Measurements from ENCODE around the gene SEMA6A. TPM values are rescaled to one million over a fixed set of nuclear protein-coding genes. Genes with fewer than 3 reads are reported as not detected.

SEMA6A gene
- total and polyA plus RNA-seq, 2 experiments from 2014 or later = 233 to 400 TPM

DNA sequence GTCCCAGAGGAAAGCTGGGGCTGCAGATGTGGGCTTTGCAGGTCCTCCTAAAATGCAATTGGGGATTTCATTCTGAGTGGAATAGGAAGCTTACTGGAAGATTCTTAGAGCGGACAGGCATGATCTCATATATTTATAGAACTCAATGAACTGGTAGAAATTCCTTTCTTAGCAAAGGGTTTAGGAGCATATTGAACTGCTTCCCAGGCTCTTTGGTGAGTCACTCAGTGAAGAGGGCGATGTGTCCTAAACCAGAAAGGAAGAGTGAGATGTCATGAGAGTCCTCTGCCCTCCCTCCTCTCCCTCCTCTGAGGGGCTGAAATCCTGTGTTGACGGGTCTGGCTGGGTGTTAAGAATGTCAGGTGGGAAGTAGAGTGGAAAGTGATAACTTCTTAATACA, 26.3 kb upstream of the SEMA6A start:
- Histone ChIP-seq H3K4me2 (no peak overlapping the region), H3K27me3 (ENCODE audit: insufficient read depth) (no peaks in the 10 kb centered on the region), H3K4me3 (no peak overlapping the region), H4K20me1 (replicated peaks; ENCODE audit: insufficient read depth) (no peaks in the 10 kb centered on the region), H3K9me2 (ENCODE audit: insufficient read depth) (peaks cover 14% of the 10 kb centered on the region; the same call in 1 of the 2 replicates), H2AFZ (no peak overlapping the region), H3K4me1 (ENCODE audit: insufficient read depth) (peaks cover 5% of the 10 kb centered on the region), H3K36me3 (ENCODE audit: insufficient read depth) (no peaks in the 10 kb centered on the region), H3K79me2 (replicated peaks; ENCODE audit: insufficient read depth) (no peaks in the 10 kb centered on the region), H3F3A (replicated peaks; ENCODE audit: low read depth) (no peaks in the 10 kb centered on the region), H3K27ac (ENCODE audit: low read depth) (no peak overlapping the region)
- ATAC-seq = no peak
- Mint-ChIP-seq H3K9me3 (no peaks in the 10 kb centered on the region), H3K27ac (no peak overlapping the region), H3K27me3 (ENCODE audit: insufficient read depth, low read depth, poor library complexity) (no peaks in the 10 kb centered on the region), H3K36me3 (ENCODE audit: low read depth) (no peaks in the 10 kb centered on the region), H3K4me1 (peaks cover 11% of the 10 kb centered on the region), H3K4me3 (no peak overlapping the region)
- DNase-seq (ENCODE audit: low spot score) = no peak
- TF ChIP-seq, protein P1, sequence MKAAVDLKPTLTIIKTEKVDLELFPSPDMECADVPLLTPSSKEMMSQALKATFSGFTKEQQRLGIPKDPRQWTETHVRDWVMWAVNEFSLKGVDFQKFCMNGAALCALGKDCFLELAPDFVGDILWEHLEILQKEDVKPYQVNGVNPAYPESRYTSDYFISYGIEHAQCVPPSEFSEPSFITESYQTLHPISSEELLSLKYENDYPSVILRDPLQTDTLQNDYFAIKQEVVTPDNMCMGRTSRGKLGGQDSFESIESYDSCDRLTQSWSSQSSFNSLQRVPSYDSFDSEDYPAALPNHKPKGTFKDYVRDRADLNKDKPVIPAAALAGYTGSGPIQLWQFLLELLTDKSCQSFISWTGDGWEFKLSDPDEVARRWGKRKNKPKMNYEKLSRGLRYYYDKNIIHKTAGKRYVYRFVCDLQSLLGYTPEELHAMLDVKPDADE (IDR thresholded peaks at IDR 0.05) = no peak
- TF ChIP-seq, protein P2, sequence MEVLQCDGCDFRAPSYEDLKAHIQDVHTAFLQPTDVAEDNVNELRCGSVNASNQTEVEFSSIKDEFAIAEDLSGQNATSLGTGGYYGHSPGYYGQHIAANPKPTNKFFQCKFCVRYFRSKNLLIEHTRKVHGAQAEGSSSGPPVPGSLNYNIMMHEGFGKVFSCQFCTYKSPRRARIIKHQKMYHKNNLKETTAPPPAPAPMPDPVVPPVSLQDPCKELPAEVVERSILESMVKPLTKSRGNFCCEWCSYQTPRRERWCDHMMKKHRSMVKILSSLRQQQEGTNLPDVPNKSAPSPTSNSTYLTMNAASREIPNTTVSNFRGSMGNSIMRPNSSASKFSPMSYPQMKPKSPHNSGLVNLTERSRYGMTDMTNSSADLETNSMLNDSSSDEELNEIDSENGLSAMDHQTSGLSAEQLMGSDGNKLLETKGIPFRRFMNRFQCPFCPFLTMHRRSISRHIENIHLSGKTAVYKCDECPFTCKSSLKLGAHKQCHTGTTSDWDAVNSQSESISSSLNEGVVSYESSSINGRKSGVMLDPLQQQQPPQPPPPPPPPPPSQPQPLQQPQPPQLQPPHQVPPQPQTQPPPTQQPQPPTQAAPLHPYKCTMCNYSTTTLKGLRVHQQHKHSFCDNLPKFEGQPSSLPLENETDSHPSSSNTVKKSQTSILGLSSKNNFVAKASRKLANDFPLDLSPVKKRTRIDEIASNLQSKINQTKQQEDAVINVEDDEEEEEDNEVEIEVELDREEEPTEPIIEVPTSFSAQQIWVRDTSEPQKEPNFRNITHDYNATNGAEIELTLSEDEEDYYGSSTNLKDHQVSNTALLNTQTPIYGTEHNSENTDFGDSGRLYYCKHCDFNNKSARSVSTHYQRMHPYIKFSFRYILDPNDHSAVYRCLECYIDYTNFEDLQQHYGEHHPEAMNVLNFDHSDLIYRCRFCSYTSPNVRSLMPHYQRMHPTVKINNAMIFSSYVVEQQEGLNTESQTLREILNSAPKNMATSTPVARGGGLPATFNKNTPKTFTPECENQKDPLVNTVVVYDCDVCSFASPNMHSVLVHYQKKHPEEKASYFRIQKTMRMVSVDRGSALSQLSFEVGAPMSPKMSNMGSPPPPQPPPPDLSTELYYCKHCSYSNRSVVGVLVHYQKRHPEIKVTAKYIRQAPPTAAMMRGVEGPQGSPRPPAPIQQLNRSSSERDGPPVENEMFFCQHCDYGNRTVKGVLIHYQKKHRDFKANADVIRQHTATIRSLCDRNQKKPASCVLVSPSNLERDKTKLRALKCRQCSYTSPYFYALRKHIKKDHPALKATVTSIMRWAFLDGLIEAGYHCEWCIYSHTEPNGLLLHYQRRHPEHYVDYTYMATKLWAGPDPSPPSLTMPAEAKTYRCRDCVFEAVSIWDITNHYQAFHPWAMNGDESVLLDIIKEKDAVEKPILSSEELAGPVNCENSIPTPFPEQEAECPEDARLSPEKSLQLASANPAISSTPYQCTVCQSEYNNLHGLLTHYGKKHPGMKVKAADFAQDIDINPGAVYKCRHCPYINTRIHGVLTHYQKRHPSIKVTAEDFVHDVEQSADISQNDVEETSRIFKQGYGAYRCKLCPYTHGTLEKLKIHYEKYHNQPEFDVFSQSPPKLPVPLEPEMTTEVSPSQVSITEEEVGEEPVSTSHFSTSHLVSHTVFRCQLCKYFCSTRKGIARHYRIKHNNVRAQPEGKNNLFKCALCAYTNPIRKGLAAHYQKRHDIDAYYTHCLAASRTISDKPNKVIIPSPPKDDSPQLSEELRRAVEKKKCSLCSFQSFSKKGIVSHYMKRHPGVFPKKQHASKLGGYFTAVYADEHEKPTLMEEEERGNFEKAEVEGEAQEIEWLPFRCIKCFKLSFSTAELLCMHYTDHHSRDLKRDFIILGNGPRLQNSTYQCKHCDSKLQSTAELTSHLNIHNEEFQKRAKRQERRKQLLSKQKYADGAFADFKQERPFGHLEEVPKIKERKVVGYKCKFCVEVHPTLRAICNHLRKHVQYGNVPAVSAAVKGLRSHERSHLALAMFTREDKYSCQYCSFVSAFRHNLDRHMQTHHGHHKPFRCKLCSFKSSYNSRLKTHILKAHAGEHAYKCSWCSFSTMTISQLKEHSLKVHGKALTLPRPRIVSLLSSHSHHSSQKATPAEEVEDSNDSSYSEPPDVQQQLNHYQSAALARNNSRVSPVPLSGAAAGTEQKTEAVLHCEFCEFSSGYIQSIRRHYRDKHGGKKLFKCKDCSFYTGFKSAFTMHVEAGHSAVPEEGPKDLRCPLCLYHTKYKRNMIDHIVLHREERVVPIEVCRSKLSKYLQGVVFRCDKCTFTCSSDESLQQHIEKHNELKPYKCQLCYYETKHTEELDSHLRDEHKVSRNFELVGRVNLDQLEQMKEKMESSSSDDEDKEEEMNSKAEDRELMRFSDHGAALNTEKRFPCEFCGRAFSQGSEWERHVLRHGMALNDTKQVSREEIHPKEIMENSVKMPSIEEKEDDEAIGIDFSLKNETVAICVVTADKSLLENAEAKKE (CRISPR knock-in tag; IDR thresholded peaks at IDR 0.05) = no peak
- no peak for TF ChIP-seq EZH2 (IDR thresholded peaks at IDR 0.05; ENCODE audit: low read depth, unreplicated experiment)
- TF ChIP-seq ZNF114 (CRISPR knock-in tag; IDR thresholded peaks at IDR 0.05) = no peak
- TF ChIP-seq, protein P3, sequence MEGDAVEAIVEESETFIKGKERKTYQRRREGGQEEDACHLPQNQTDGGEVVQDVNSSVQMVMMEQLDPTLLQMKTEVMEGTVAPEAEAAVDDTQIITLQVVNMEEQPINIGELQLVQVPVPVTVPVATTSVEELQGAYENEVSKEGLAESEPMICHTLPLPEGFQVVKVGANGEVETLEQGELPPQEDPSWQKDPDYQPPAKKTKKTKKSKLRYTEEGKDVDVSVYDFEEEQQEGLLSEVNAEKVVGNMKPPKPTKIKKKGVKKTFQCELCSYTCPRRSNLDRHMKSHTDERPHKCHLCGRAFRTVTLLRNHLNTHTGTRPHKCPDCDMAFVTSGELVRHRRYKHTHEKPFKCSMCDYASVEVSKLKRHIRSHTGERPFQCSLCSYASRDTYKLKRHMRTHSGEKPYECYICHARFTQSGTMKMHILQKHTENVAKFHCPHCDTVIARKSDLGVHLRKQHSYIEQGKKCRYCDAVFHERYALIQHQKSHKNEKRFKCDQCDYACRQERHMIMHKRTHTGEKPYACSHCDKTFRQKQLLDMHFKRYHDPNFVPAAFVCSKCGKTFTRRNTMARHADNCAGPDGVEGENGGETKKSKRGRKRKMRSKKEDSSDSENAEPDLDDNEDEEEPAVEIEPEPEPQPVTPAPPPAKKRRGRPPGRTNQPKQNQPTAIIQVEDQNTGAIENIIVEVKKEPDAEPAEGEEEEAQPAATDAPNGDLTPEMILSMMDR (conservative IDR thresholded peaks at IDR 0.05; ENCODE audit: low read depth in 2 of 2) = no peak
- no peak for TF ChIP-seq STAT1 (IDR thresholded peaks at IDR 0.05; ENCODE audit: unreplicated experiment)
- TF ChIP-seq POLR2AphosphoS5 (IDR thresholded peaks at IDR 0.05; ENCODE audit: low read depth) = no peak
- no peak for TF ChIP-seq NANOG (IDR thresholded peaks at IDR 0.05; ENCODE audit: borderline replicate concordance)
- no peak for TF ChIP-seq EZH2phosphoT487 (IDR thresholded peaks at IDR 0.05; ENCODE audit: unreplicated experiment)
- TF ChIP-seq ZNF331 (CRISPR knock-in tag; IDR thresholded peaks at IDR 0.05; ENCODE audit: low read depth) = no peak
- no peak for TF ChIP-seq CREB1 (CRISPR knock-in tag; IDR thresholded peaks at IDR 0.05; ENCODE audit: low read depth)
- TF ChIP-seq, protein P4, sequence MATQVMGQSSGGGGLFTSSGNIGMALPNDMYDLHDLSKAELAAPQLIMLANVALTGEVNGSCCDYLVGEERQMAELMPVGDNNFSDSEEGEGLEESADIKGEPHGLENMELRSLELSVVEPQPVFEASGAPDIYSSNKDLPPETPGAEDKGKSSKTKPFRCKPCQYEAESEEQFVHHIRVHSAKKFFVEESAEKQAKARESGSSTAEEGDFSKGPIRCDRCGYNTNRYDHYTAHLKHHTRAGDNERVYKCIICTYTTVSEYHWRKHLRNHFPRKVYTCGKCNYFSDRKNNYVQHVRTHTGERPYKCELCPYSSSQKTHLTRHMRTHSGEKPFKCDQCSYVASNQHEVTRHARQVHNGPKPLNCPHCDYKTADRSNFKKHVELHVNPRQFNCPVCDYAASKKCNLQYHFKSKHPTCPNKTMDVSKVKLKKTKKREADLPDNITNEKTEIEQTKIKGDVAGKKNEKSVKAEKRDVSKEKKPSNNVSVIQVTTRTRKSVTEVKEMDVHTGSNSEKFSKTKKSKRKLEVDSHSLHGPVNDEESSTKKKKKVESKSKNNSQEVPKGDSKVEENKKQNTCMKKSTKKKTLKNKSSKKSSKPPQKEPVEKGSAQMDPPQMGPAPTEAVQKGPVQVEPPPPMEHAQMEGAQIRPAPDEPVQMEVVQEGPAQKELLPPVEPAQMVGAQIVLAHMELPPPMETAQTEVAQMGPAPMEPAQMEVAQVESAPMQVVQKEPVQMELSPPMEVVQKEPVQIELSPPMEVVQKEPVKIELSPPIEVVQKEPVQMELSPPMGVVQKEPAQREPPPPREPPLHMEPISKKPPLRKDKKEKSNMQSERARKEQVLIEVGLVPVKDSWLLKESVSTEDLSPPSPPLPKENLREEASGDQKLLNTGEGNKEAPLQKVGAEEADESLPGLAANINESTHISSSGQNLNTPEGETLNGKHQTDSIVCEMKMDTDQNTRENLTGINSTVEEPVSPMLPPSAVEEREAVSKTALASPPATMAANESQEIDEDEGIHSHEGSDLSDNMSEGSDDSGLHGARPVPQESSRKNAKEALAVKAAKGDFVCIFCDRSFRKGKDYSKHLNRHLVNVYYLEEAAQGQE (IDR thresholded peaks at IDR 0.05; ENCODE audit: unreplicated experiment) = no peak
- TF ChIP-seq JUNB (IDR thresholded peaks at IDR 0.05; ENCODE audit: unreplicated experiment) = no peak

Data from GM23338 (cell line).